Caco-2 (cell line): ENCODE data around the gene UNC45A. TPM values are rescaled to one million over a fixed set of nuclear protein-coding genes. Genes with fewer than 3 reads are reported as not detected.

Experiments used
- BruUV-seq: library from RNA; stranded (reverse); fragments of 400-500 nt; replicated peaks from 2 replicates; lab custom pipeline; 2021; lab: Mats Ljungman, UMichigan
- CTCF ChIA-PET: fragments of 300-600 bp; sonication (Branson Sonifier 250); formaldehyde crosslinking; loops from one replicate; lab custom pipeline; 2022; ENCODE audit warnings: antibody characterized with exemption; lab: Charles Lee
- POLR2A ChIA-PET: fragments of 300-600 bp; sonication (Branson Sonifier 250); formaldehyde crosslinking; loops from one replicate; lab custom pipeline; 2022; ENCODE audit warnings: antibody characterized with exemption; lab: Charles Lee
- DNase-seq, 2 experiments: peaks; one replicate each; pipeline versions ENCODE4 v3.0.0 to v3.0.0-alpha.2; 2020 to 2022
- H3K27me3 ChIP-seq: replicated peaks from 2 replicates; pipeline ENCODE4 v1.6.0; 2011; ENCODE audit warnings: low read length; ENCODE audit not compliant: control insufficient read depth, insufficient read depth
- H3K36me3 ChIP-seq: 2 replicates; pipeline ENCODE4 v1.5.1; 2011; ENCODE audit warnings: low read length; ENCODE audit not compliant: control insufficient read depth, insufficient read depth
- H3K4me1 ChIP-seq: fragments of 250-450 bp; sonication (Bioruptor Pico); 2 replicates; pipeline ENCODE4 v1.5.1; 2020; ENCODE audit warnings: mild to moderate bottlenecking
- H3K4me3 ChIP-seq: 2 replicates; pipeline ENCODE4 v1.5.1; 2011; ENCODE audit warnings: low read depth, mild to moderate bottlenecking, control low read depth, low read length
- H3K9me3 ChIP-seq: fragments of 250-450 bp; sonication (Bioruptor Pico); 2 replicates; pipeline ENCODE4 v1.5.1; 2020; ENCODE audit warnings: mild to moderate bottlenecking, moderate library complexity
- H3K27ac Mint-ChIP-seq: one replicate; pipeline ENCODE4 v1.8.0; 2022; ENCODE audit warnings: mixed read lengths; ENCODE audit not compliant: unreplicated experiment
- H3K27me3 Mint-ChIP-seq: one replicate; pipeline ENCODE4 v1.8.0; 2022; ENCODE audit warnings: mixed read lengths; ENCODE audit not compliant: insufficient read depth, unreplicated experiment
- H3K36me3 Mint-ChIP-seq: one replicate; pipeline ENCODE4 v1.8.0; 2022; ENCODE audit warnings: mild to moderate bottlenecking, mixed read lengths; ENCODE audit not compliant: insufficient read depth, unreplicated experiment
- H3K4me1 Mint-ChIP-seq: one replicate; pipeline ENCODE4 v1.8.0; 2022; ENCODE audit warnings: low read depth, mixed read lengths; ENCODE audit not compliant: unreplicated experiment
- H3K4me3 Mint-ChIP-seq: one replicate; pipeline ENCODE4 v1.8.0; 2022; ENCODE audit warnings: mild to moderate bottlenecking, moderate library complexity, mixed read lengths; ENCODE audit not compliant: unreplicated experiment
- H3K9me3 Mint-ChIP-seq: one replicate; pipeline ENCODE4 v1.8.0; 2022; ENCODE audit warnings: mixed read lengths; ENCODE audit not compliant: unreplicated experiment
- intact Hi-C: fragments of 100-400 bp; cut with micrococcal nuclease; formaldehyde crosslinking; loops from one replicate; pipeline ENCODE4 v1.10.0; 2022; ENCODE audit not compliant: unreplicated experiment
- total RNA-seq: library from RNA; stranded (reverse); gene quantifications from 2 replicates; pipeline ENCODE4 v1.2.3, GENCODE V29; 2022
- TF ChIP-seq, protein P1 (sequence below), 2 experiments: fragments of 200-600 bp in 1 of 2; IDR thresholded peaks; 1 replicate in 1 of 2; 2 replicates in 1 of 2; pipeline versions ENCODE4 v1.5.1 to v1.8.0; 2011 to 2022; ENCODE audit warnings: antibody characterized with exemption in 1 of 2, control low read depth in 1 of 2, inconsistent platforms in 1 of 2, low read depth in 1 of 2, low read length in 1 of 2, mild to moderate bottlenecking in 1 of 2, moderate library complexity in 1 of 2; ENCODE audit not compliant: insufficient read depth in 1 of 2, severe bottlenecking in 1 of 2, unreplicated experiment in 1 of 2

The UNC45A gene
- total RNA-seq, 1 experiment from 2014 or later: 62.6 TPM

DNA sequence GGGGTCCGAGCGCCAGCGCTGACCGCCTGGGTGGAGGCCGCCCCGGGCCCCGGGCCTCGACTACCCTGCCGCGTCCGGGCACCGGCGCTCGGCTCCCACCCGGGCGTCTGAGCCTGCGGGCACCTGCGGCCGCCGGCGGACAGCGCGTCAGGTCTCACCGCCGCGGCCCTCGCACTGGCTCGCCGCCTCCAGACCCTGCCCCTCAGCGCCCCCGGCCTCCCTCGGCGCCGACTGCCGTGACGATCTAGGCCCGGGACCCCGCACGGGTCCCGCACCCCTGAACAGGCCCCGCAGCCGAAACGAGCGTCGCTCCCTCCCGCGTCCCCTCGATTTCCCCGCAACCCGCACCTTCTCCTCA is 59.0 kb downstream of the UNC45A start:
- Mint-ChIP-seq H3K4me1 (peaks cover 11% of the 10 kb centered on the region), H3K27me3 (no peaks in the 10 kb centered on the region), H3K27ac (peak overlapping the region; percentile 96), H3K9me3 (no peaks in the 10 kb centered on the region), H3K36me3 (peaks cover 29% of the 10 kb centered on the region), H3K4me3 (peak overlapping the region; percentile 87)
- Histone ChIP-seq H3K36me3 (peaks cover 1% of the 10 kb centered on the region; the same call in 1 of the 2 replicates), H3K4me3 (peak overlapping the region; percentile 83), H3K9me3 (no peaks in the 10 kb centered on the region), H3K27me3 (no peaks in the 10 kb centered on the region), H3K4me1 (peaks cover 13% of the 10 kb centered on the region)
- no TSS peak for BruUV-seq
- ChIA-PET POLR2A (interaction anchor here (0.6 to 1.2 kb wide), 5 partner anchors 8 to 158 kb away, joined by 4 to 16 read pairs (median 4); partner anchors contain the start of genes HDDC3 and VPS33B), CTCF (interaction anchor here (0.7 to 1.4 kb wide), 5 partner anchors 28 to 62 kb away, joined by 3 to 9 read pairs (median 6); partner anchors contain the start of genes HDDC3, UNC45A and VPS33B)
- TF ChIP-seq, protein P1, sequence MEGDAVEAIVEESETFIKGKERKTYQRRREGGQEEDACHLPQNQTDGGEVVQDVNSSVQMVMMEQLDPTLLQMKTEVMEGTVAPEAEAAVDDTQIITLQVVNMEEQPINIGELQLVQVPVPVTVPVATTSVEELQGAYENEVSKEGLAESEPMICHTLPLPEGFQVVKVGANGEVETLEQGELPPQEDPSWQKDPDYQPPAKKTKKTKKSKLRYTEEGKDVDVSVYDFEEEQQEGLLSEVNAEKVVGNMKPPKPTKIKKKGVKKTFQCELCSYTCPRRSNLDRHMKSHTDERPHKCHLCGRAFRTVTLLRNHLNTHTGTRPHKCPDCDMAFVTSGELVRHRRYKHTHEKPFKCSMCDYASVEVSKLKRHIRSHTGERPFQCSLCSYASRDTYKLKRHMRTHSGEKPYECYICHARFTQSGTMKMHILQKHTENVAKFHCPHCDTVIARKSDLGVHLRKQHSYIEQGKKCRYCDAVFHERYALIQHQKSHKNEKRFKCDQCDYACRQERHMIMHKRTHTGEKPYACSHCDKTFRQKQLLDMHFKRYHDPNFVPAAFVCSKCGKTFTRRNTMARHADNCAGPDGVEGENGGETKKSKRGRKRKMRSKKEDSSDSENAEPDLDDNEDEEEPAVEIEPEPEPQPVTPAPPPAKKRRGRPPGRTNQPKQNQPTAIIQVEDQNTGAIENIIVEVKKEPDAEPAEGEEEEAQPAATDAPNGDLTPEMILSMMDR (IDR thresholded peaks at IDR 0.05; ENCODE audit: insufficient read depth in 1 of 2, low read depth in 1 of 2, low read length in 1 of 2, severe bottlenecking in 1 of 2, unreplicated experiment in 1 of 2): no peak
- DNase-seq: peak in 1 of 2 experiments; percentile 39
- intact Hi-C loops: loop anchor here (2.0 to 5.0 kb wide), 3 partner anchors 29 to 39 kb away; partner anchors contain the start of gene VPS33B

DNA sequence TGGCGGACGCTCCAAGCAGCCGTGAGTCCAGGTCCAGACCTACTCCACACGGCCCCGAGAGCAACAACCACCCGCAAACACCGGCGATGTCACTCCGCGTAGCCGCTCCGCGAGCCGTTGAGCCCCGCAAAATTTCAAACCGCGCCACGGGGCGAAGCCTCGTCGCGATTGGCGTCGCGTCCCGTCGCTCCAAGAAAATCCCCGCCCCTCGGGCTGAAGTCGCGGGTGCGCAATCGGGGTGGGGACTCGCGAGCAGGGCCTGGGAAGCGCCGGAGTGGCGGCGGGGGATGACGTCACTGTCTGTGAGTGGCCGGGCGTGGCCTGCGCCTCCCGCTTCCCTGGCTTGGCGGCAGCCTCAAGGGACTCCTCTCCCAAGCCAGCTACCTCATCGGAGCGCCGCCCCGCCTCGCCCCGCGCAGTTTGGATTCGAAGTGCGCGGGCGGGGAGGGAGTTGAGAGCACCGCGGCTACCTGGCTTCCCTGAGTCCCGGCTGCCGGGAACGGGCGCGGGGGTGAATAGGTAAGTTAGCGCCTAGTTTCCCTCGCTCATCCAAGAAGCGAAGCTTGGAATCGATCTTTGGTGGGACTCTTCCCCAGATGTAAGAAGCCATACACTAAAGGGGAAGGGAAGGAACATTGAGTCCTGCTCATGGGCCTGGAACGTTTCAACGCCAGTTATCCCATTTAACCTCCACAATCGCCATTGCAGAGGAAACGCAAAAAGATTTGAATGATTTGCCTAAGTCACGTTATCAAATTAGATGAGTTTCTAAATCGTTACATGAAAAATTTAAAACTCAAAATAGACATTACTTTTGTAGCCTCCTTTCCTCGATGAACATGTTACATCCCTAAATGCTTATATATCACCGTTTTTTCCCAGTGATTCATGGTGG is 59.6 kb downstream of the UNC45A start, which contains the start of gene PRC1:
PRC1 (minus strand) TSS at position 119 of the 895 bp plus-strand sequence; CDS start at position 1, 118 bp downstream.
- TF ChIP-seq, protein P1 (IDR thresholded peaks at IDR 0.05; ENCODE audit: insufficient read depth in 1 of 2, low read depth in 1 of 2, low read length in 1 of 2, severe bottlenecking in 1 of 2, unreplicated experiment in 1 of 2): no peak
- Histone ChIP-seq H3K9me3 (no peaks in the 10 kb centered on the region), H3K4me1 (peaks cover 13% of the 10 kb centered on the region), H3K27me3 (no peaks in the 10 kb centered on the region), H3K4me3 (peak within 1 kb of the TSS; percentile 83), H3K36me3 (peaks cover 1% of the 10 kb centered on the region)
- Mint-ChIP-seq H3K4me1 (peaks cover 11% of the 10 kb centered on the region), H3K27me3 (no peaks in the 10 kb centered on the region), H3K4me3 (peak within 1 kb of the TSS; percentile 87), H3K27ac (peak within 1 kb of the TSS; percentile 96), H3K9me3 (no peaks in the 10 kb centered on the region), H3K36me3 (peaks cover 34% of the 10 kb centered on the region)
- peak; percentile 98 to 99 for DNase-seq
- CTCF ChIA-PET: interaction anchor here (0.7 to 1.4 kb wide), 4 partner anchors 27 to 62 kb away, joined by 4 to 9 read pairs (median 6); partner anchors contain the start of genes HDDC3, UNC45A and VPS33B
- BruUV-seq: TSS peak; percentile 90
- intact Hi-C loops: loop anchor here (2.0 to 5.0 kb wide), 3 partner anchors 28 to 38 kb away; partner anchors contain the start of gene VPS33B
- POLR2A ChIA-PET: interaction anchor here (0.6 to 1.2 kb wide), 5 partner anchors 9 to 158 kb away, joined by 4 to 16 read pairs (median 4); partner anchors contain the start of genes HDDC3 and VPS33B

DNA sequence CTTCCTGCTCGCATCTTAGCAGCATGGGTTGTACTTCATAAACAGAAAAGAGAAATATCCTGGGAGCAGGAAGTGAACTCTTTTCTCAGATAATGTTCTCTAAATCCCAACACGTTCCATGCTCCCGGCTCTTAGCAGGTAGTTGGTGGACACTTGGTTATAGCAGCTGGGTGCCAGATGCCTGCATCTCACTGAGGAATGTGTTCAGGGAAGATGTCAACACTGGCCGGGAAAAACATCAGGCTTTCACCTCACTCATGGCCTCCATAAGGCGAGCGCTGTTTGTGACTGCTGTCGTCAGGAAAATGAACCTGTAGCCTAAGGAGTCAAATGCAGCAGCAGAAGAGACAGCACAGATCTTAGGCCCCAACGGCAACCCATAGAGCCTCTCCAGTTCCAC is 63.7 kb downstream of the UNC45A start:
- no peaks in the 10 kb centered on the region for H3K27me3 Mint-ChIP-seq
- peaks cover 63% of the 10 kb centered on the region for H3K36me3 Mint-ChIP-seq
- Histone ChIP-seq H3K9me3 (no peaks in the 10 kb centered on the region), H3K4me3 (no peak overlapping the region), H3K4me1 (no peaks in the 10 kb centered on the region), H3K36me3 (peaks cover 3% of the 10 kb centered on the region), H3K27me3 (no peaks in the 10 kb centered on the region)
- CTCF ChIA-PET: no interaction called here
- no peaks in the 10 kb centered on the region for H3K4me1 Mint-ChIP-seq
- no TSS peak for BruUV-seq
- TF ChIP-seq, protein P1 (IDR thresholded peaks at IDR 0.05; ENCODE audit: insufficient read depth in 1 of 2, low read depth in 1 of 2, low read length in 1 of 2, severe bottlenecking in 1 of 2, unreplicated experiment in 1 of 2): no peak
- no peak overlapping the region for H3K4me3 Mint-ChIP-seq
- intact Hi-C loops: no loop called here
- no peaks in the 10 kb centered on the region for H3K9me3 Mint-ChIP-seq
- POLR2A ChIA-PET: no interaction called here
- DNase-seq: no peak
- H3K27ac Mint-ChIP-seq: no peak overlapping the region
